H4 (cell line): Measurements from ENCODE around the gene NT5C. TPM values are rescaled to one million over a fixed set of nuclear protein-coding genes. Genes with fewer than 3 reads are reported as not detected.
A peak's percentile ranks its signal among the peaks of the same experiment; 100 is the strongest.
"Not testable (repeated sequence)": the region's sequence is repeated elsewhere in the genome, so short reads cannot be mapped to it uniquely, and the experiment has no call there.

Experiments
- DNase-seq: peaks from one replicate; pipeline ENCODE4 v3.0.0-alpha.2; 2015; ENCODE audit warnings: low spot score
- total RNA-seq: library from RNA; depleted of rRNA; stranded (reverse); fragments of >200 nt; shearing (Covaris generic); gene quantifications from 2 replicates; pipeline ENCODE4 v1.2.3, GENCODE V29; 2014

Gene NT5C
- total RNA-seq, 1 experiment from 2014 or later, result 122 TPM

DNA sequence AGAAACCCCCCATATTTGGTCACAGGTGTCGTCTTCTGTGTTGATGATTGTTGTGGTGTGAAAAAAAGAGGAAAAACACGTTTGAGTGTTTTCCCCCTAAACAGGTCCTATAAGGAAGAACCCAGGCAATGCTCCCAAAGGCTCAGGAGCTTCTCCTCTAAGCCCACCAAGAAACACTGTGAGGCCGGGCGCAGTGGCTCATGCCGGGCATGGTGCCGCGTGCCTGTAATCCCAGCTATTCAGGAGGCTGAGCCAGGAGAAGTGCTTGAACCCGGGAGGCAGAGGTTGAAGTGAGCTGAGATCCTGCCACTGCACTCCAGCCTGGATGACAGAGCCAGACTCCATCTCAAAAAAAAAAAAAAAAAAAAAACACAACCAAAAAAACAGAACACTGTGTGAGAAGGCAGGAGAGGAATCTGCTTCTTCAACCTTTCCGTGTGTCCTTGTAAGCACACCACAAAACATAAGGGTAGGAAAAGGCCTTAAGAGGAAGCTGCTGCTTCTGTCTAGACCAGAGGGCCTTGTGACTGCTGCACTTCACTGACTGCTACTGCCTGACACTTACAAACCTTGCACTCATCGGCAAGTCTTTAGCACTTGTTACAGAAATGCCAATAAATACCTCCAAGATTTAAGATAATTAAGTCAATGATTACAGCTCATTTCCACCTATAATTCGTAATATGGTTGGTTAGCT is 13.4 kb upstream of the NT5C start:
- no peak for DNase-seq

DNA sequence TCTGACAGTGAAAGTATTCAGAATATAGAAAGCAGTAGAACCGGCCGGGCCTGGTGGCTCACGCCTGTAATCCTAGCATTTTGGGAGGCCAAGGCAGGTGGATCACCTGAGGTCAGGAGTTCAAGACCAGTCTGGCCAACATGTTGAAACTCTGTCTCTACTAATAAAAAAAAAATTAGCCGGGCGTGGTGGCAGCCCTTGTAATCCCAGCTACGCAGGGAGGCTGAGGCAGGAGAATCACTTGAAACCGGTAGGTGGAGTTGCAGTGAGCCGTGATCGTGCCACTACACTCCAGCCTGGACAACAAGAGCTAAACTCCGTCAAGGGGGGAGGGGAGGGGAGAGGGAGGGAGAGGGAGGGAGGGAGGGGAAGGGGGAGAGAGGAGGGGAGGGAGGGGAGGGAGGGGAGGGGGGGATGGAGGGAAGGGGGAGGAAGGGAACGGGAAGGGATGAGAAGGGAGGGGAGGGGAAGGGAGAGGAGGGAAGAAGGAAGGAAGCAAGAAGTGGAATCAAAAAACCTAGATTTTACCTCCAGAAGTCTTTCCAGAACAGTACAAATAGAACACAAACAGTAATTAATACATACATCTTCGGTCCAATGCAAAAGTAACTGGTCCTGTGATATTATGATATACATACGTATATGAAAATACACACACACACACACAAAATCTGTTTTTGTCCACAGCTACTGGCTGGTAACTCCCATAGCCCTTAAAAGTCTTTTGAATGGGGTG is 10.9 kb upstream of the NT5C start:
- DNase-seq, result no peak

DNA sequence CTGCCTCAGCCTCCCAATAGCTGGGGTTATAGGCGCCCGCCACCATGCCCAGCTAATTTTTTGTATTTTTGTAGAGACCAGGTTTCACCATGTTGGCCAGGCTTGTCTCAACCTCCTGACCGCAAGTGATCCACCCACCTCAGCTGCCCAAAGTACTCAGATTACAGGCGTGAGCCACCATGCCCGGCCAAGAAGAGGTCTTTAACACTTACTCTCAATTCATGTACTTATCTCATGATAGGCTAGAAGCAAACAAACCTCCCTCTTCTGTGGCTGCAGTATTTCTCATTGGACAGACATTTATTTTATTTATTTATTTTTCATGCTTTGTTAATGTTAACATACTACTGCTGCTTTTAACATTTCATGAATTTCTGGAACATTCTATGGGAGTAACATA is 7.0 kb upstream of the NT5C start:
- no peak for DNase-seq

DNA sequence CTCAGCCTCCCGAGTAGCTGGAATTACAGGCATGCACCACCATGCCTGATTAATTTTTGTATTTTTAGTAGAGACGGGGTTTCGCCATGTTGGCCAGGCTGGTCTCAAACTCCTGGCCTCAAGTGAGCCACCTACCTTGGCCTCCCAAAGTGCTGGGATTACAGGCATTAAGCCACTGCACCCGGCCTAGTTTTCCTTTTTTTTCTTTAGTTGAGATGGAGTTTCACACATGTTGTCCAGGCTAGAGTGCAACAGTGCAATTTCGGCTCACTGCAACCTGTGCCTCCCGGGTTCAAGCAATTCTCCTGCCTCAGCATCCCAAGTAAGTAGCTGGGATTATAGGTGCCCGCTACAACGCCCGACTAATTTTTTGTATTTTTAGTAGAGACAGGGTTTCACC is 6.2 kb upstream of the NT5C start:
- DNase-seq, result not testable (repeated sequence)

DNA sequence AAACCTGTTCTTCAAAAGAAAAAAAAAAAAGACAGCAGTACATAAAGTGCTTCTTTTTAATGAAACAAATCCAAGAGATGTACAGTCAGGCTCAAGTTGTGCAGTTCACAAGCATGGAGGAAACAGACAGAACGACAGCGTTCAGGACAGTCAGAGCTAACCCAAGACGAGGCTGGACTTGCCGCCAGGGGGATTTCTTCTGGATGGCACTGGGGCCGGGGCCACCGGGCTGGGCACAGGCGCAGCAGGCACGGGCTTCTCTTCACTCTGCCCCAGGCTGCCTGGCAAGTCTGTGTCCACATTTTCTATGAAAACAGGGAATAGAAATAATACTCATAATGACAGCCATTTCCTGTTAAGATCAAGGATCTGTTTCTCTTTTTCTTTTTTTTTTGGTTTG is 4.4 kb upstream of the NT5C start:
- DNase-seq, result no peak

DNA sequence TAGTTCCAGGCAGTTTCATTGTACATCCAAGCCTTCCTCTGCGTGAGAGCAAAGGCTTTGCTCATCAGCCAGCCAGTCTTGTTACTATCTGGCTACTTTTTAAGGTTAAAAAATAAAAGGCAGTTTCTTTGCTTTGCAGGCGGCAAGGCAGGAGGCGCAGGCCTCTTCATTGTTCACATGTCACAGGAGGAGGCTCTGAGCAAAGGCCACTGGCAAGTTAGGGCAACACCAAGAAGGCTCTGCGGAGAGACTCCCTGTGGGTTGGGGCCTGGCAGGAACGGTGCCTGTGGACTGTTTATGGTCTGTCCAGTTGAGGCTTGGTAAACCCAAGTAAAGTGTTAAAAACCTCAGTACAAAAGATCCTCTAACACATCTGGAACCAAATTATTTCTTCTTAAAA is 3.9 kb upstream of the NT5C start:
- DNase-seq, result no peak

DNA sequence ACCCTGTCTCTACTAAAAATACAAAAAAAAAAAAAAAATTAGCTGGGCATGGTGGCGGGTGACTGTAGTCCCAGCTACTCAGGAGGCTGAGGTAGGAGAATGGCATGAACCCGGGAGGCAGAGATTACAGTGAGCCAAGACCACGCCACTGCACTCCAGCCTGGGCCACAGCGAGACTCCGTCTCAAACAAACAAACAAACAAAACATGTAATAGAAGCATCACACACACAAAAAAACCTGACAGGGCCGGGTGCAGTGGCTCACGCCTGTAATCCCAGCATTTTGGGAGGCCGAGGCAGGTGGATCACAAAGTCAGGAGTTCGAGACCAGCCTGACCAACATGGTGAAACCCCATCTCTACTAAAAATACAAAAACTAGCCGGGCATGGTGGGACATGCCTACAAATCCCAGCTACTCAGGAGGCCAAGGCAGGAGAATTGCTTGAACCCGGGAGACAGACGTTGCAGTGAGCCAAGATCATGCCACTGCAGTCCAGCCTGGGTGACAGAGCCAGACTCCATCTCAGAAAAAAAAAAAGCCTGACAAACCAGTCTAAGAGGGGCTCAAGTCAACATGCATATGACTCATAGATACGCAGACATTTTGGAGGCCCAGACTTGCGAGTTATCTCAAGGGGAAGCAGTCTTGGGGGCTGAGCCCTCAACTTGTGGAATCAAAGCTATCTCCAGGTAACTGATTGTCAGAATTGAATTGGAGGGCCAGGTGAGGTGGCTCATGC is 2.2 kb upstream of the NT5C start:
- not testable (repeated sequence) for DNase-seq

DNA sequence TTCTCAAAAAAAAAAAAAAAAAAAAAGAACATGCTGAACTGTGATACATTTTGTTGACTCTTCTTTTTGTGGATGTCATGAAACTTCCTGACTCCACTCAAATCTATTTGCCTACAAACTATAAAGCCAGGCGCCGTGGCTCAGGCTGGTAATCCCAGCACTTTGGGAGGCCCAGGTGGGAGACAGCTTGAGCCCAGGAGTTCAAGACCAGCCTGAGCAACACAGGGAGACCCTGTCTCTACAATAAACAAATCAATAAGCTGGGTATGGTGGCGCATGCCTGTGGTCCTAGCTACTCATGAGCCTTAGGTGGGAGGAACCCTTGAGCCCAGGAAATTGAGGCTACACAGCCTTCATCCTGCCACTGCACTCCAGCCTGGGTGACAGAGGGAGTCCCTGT is 1.5 kb upstream of the NT5C start:
- no peak for DNase-seq

DNA sequence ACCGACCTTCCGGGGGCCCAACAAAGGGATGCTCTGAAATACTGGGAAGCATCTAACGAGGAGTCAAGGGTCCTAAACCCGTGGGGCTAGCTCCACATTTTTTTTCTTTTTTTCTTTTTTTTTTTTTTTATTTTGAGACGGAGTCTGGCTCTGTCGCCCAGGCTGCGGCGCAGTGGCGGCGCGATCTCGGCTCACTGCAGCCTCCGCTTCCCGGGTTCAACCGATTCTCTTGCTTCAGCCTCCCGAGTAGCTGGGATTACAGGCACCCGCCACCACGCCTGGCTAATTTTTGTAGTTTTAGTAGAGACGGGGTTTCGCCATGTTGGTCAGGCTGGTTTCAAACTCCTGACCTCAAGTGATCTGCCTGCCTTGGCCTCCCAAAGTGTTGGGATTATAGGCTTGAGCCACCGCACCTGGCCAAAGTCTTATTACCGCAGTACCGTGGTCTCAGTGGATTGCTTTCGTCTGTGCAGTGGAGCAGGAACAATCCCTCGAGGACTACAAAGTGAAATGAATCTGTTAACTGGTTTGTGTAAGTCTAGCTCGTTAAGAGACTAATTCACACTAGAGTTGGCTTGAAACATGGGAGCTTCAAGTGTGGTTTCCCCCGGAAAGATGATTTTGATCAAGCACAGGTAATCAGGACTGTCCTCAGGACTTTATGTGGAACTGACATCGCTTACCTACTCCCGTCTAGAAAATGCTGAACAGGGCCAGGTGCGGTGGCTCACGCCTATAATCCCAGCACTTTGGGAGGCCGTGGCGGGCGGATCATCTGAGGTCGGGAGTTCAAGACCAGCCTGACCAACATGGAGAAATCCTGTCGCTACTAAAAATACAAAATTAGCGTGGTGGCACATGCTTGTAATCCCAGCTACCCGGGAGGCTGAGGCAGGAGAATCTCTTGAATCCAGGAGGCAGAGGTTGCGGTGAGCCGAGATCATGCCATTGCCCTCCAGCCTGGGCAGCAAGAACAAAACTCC is 767 bp upstream of the NT5C start:
- DNase-seq, result not testable (repeated sequence)

DNA sequence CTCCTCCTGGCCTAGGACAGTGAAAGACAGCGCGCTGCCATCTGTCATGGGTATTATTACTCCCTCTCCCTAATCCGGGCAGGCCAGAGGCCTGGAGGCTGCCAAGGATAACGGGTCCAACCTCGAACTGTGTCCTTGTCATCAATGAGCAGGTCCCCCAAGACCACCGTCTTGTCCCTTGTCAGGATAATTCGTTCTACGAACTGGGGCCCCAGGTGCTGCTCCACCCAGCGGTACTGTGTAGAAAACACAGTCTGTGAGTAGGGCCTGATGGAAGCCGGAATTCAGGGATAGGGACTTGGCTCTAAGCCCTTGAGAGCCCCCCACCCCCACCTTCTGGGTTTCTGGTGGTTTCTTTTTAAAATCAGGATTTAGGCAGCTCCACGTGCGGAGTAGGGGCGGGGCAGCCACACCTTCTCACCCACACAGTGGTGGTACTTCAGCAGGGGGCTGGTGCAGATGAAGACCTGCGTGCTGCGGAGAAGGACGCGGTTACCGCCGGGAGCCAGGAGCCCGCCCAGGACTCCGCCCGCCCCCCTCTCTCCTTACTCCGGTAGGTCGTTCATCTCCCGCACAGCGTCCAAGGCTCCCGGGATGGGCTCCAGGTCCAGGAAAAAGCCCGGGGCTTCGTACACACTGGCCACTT is 787 bp downstream of the NT5C start:
- DNase-seq, result peak; percentile 79

DNA sequence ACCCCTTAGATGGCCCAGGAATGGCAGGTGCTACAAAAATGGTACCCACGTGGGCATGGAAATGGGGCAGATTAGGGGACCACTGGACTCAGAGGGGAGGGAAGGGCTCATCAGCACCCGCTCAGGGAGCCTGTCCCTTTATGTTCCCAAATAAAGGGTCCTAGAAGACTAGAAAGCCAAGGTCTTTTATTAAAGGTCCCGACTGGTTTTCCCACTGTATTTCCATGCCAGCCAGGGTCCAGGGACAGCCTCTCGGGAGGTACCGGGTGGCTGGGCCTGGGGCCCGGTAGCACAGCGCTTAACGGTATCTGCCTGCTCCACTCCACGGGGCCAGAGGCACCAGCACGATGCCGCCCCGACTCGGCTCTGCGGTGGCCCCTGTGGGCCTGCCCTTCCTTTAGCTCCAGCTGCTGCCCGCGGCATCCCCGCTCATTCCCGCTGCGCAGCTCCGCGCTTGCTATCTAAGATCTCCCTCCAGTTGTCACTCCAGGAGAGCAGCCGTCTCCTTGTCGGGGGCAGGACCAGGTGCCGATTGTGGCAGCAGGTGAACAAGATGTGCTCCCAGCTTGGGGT is 1.4 kb downstream of the NT5C start:
- DNase-seq, result no peak

DNA sequence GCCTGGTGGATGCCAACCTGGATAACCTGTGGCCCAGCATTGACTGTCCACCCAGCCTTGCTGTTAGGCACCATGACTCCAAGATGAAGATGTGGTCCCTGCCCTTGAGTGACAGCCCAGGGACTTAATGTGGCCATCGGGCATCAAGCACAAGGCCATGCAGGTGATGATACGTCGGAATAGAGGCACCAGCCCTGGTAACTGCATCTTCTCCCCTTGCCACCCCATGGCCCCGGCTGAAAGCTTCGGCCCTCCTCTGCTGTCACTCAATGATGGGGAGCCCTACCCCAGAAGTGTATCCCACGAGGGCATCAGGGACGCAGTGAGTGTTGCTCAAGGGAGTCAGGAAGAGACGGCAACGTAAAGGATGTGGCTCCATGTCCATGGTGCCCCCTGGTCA is 2.0 kb downstream of the NT5C start:
- DNase-seq, result no peak

DNA sequence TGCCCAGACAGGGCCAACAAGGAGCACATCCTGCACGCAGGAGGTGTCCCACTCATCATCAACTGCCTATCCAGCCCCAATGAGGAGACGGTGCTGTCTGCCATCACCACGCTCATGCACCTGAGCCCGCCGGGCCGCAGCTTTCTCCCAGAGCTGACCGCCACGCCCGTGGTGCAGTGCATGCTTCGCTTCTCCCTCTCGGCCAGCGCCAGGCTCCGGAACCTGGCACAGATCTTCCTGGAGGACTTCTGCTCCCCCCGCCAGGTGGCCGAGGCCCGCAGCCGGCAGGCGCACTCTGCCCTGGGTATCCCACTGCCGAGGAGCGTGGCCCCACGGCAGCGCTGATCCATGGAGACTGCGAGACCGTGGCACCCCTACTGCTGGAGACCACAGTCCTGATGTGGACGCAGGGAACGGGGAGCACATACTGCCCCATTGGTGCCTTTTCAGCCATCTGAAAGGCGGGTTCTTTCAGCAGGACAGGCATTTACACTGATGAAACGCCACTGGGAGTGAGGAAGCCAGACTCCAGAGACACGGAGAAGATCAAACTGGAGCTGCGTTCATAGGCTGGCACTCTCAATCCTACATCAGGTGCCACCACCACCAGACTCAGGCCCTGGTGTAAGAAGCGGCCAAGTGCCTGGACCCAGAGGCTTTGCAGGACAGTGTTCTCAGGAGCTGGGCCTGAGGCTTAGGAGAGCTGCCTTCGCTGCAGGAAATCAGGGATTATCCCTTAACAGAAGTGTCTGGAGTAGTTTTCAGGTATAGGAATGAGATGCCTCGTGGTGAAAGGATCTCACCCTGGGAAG is 2.6 kb downstream of the NT5C start:
- DNase-seq, result no peak

DNA sequence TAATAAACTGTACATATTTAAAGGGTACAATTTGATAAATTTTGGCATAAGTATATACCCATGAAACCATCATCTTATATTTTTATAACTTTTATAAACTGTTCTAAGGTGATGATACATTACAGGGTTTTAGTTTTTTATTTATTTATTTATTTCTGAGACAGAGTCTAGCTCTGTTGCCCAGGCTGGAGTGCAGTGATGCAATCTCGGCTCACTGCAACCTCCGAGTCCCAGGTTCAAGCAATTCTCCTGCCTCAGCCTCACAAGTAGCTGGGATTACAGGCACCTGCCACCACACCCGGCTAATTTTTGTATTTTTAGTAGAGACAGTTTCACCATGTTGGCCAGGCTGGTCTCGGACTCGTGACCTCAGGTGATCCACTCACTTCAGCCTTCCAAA is 3.6 kb downstream of the NT5C start:
- DNase-seq, result not testable (repeated sequence)

DNA sequence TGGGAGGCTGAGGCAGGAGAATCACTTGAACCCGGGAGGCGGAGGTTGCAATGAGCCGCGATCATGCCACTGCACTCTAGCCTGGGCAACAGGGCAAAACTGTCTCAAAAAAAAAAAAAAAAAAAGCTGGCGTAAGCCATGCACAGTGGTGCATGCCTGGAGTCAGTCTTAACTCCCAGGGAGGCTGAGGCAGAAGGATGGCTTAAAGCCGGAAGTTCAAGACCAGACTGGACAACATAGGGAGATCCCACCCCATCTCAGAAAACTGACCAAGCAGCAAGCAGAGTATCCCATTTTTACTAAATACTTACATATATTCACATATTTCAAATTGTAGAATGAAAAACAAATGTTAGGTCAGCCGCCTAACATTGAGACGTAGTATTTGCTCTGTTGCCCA is 4.6 kb downstream of the NT5C start:
- no peak for DNase-seq

DNA sequence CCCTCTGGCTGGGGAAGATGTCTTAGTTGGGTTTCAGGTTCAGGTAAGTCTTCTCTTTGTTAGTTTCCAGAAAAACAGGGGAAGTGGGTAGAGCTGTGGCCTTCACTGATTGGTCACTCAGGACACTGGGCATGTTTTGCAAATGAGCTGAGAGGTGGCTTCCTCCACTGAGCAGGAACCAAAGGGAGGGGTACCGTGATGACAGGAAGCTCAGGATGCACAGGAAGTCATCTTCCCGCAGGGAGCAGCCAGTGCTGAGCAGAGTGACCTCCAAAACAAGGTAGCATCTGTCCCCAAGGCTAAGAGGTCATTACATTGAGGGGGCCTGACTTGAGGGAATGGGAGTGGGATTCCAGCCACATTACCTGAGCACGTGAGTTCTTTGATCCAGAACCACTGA is 5.6 kb downstream of the NT5C start:
- DNase-seq, result no peak

DNA sequence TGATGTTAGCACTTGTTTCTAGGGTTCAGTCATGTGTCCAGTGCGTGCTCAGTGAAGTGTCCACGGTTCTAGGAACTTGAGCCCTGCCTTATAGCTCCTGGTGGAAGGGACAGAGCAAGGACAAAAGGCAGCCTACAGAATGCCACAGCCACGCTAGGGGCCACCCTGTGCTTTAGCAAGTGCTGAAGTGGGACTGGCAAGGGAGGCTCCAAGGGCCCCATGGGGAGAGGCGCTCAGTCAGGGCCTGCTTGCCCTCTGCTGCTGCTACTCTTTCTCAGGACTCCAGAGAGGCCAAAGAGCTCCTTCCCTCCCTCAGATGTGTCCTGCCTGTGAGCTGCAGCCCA is 6.8 kb downstream of the NT5C start:
- DNase-seq, result no peak

DNA sequence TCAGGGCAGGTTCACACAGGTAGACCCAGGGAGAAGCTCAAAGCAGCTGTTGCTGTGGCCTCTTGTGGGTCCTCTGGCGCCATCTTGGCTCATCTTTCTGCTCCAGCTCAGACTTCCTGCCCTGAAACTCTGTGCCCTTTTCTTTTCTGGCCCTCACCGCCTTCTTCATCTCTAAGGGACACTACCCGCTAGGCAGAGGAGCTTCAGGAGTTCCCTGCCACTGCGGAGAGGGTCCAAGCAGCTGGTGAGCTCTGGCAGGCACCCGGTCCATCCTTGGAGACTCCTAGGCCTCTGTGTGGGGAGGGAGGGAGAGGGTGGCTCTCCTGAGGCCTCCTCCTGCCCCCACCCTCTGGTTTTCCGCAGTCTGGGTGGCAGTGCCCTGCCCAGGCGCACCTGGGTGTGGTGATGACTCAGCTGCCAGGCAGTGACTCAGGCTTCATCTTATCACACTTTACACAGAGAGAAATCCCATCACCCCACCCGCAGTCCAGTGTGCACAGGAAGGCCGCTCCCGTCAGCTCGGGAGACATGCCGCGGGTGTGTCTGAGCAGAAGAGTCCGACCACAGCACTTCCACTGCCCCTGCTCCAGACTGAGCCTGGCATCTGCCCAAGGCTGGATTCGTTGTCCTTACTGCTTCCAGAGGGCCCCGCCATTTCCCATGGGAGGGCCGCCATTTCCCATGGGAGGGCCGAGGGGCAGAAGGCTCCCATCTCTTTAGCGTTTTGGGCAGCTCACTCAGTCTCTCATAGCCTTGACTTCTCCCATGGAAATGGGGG is 7.3 kb downstream of the NT5C start:
- DNase-seq, result peak; percentile 100

DNA sequence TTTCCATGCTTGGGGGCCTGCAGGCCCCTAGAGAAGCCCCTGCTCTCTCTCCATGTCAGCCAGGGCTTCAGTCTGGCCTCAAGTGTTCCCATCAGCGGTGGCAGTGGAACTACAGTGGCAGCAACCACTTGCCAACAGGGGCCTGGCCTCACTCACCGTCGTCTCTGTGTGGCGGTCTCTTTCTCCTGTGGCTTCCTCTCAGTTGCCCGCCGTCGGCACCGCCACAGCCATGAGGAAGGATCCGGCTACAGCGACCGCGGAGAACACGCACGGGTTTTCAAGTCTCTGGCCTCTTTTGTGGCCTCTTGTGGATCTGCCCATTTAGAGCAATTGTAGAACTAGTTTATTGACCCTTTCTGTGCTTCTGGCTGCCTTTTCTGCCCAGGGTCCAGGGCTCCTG is 13.2 kb downstream of the NT5C start:
- no peak for DNase-seq
